HCT116 (cell line): ENCODE measurements around the gene POLDIP2.

Source experiments
- CEBPB ChIP-seq: IDR thresholded peaks from 2 replicates; pipeline ENCODE4 v1.6.1; 2012; ENCODE audit warnings: low read depth
- CTCF ChIP-seq, 3 experiments: fragments of 200-600 bp in 1 of 3; sonication (generic) in 1 of 3; IDR thresholded peaks in 2 of 3; conservative IDR thresholded peaks in 1 of 3; 2 replicates each; pipeline ENCODE4 v1.5.1; 2012 to 2017; ENCODE audit warnings: low read depth in 2 of 3, low read length in 2 of 3, antibody characterized with exemption in 1 of 3, borderline replicate concordance in 1 of 3, control low read depth in 1 of 3, mild to moderate bottlenecking in 1 of 3, mixed read lengths in 1 of 3, mixed run types in 1 of 3, moderate library complexity in 1 of 3; ENCODE audit not compliant: insufficient read depth in 1 of 3
- JUND ChIP-seq: IDR thresholded peaks from 2 replicates; pipeline ENCODE4 v1.6.1; 2012
- POLR2AphosphoS5 ChIP-seq: IDR thresholded peaks from 2 replicates; pipeline ENCODE4 v1.6.1; 2011; ENCODE audit warnings: mild to moderate bottlenecking, low read depth, low read length, moderate library complexity
- RAD21 ChIP-seq: IDR thresholded peaks from 2 replicates; pipeline ENCODE4 v1.6.1; 2012; ENCODE audit warnings: low read depth, mild to moderate bottlenecking
- YY1 ChIP-seq: IDR thresholded peaks from 2 replicates; pipeline ENCODE4 v1.6.1; 2011; ENCODE audit warnings: low read length, low read depth, moderate library complexity, mild to moderate bottlenecking; ENCODE audit not compliant: insufficient replicate concordance; ENCODE audit errors: extremely low read depth
- ZFX ChIP-seq: fragments of 450-650 bp; IDR thresholded peaks from 2 replicates; pipeline ENCODE4 v1.6.1; 2017
- ZNF274 ChIP-seq: fragments of 200-500 bp; sonication (Bioruptor generic); IDR thresholded peaks from 2 replicates; pipeline ENCODE4 v1.6.1; 2014; ENCODE audit warnings: mild to moderate bottlenecking, low read depth, low read length, inconsistent platforms

GRCh38 chr17:28398280-28398981, 41.1 kb upstream of the POLDIP2 start:
- TF ChIP-seq CTCF (IDR thresholded peaks at IDR 0.05 in 2 of 3, conservative IDR thresholded peaks at IDR 0.05 in 1 of 3; ENCODE audit: borderline replicate concordance in 1 of 3, insufficient read depth in 1 of 3, low read depth in 2 of 3, low read length in 2 of 3), result no peak
- TF ChIP-seq RAD21, result no peak
- no peak for TF ChIP-seq POLR2AphosphoS5
- no peak for TF ChIP-seq ZFX
- TF ChIP-seq YY1, result no peak
- TF ChIP-seq ZNF274, result no peak
- no peak for TF ChIP-seq CEBPB
- no peak for TF ChIP-seq JUND
